HCT116 (cell line): ENCODE data around the gene NOXA1. TPM values are rescaled to one million over a fixed set of nuclear protein-coding genes. Genes with fewer than 3 reads are reported as not detected.
A peak's percentile ranks its signal among the peaks of the same experiment; 100 is the strongest.

ENCODE experiments used
- ATAC-seq: fragments of 200-7000 bp; cut with Tn5 transposase; 2 replicates; pipeline ENCODE4 v1.9.1; 2020; ENCODE audit warnings: mild to moderate bottlenecking, moderate library complexity
- BruUV-seq: library from RNA; stranded (reverse); fragments of 400-500 nt; replicated peaks from 2 replicates; lab custom pipeline; 2021; lab: Mats Ljungman, UMichigan
- CTCF ChIA-PET: fragments of 300-600 bp; sonication (Branson Sonifier 250); formaldehyde crosslinking; loops from one replicate; lab custom pipeline; 2021; ENCODE audit warnings: antibody characterized with exemption; lab: Charles Lee
- POLR2A ChIA-PET: fragments of 300-600, 350-600 bp; sonication (Branson Sonifier 250); formaldehyde crosslinking; loops from one replicate; lab custom pipeline; 2021; ENCODE audit warnings: antibody characterized with exemption; lab: Charles Lee
- RAD21 ChIA-PET, 2 experiments: fragments of 300-600 bp; sonication (Branson Sonifier 250); formaldehyde crosslinking; loops; one replicate each; lab custom pipeline; 2023; ENCODE audit warnings: low total read pairs in 2 of 2; ENCODE audit not compliant: uncharacterized antibody in 2 of 2, unreplicated experiment in 2 of 2, low non-redundant PET in 1 of 2; lab: Charles Lee
- DNase-seq: peaks from one replicate; pipeline ENCODE4 v3.0.0-alpha.2; 2010; ENCODE audit warnings: low read depth, low spot score
- H2AFZ ChIP-seq: fragments of 200-600 bp; shearing (Covaris generic), sonication (generic); 2 replicates; pipeline ENCODE4 v1.6.1; 2017; ENCODE audit warnings: low read depth, mixed run types, mixed read lengths, antibody characterized with exemption, low read length; ENCODE audit not compliant: poor library complexity, severe bottlenecking
- H3K27ac ChIP-seq: 2 replicates; pipeline ENCODE4 v1.5.1; 2012; ENCODE audit warnings: low read depth, low read length
- H3K27me3 ChIP-seq: fragments of 200-600 bp; sonication (generic); 2 replicates; pipeline ENCODE4 v1.6.1; 2016; ENCODE audit warnings: mixed run types, low read length, mixed read lengths; ENCODE audit not compliant: insufficient read depth
- H3K36me3 ChIP-seq, 2 experiments: fragments of 200-500 bp in 1 of 2; fragments of 200-600 bp in 1 of 2; sonication (Bioruptor generic) in 1 of 2; sonication (generic) in 1 of 2; 2 replicates each; pipeline versions ENCODE4 v1.5.1 to v1.6.1; 2014 to 2016; ENCODE audit warnings: low read length in 2 of 2, inconsistent platforms in 1 of 2, mixed read lengths in 1 of 2, mixed run types in 1 of 2; ENCODE audit not compliant: insufficient read depth in 2 of 2, control insufficient read depth in 1 of 2
- H3K4me1 ChIP-seq, 2 experiments: fragments of 200-600 bp in 1 of 2; sonication (generic) in 1 of 2; 2 replicates each; pipeline versions ENCODE4 v1.5.1 to v1.6.1; 2012 to 2017; ENCODE audit warnings: low read length in 2 of 2, inconsistent platforms in 1 of 2, mild to moderate bottlenecking in 1 of 2, mixed read lengths in 1 of 2, mixed run types in 1 of 2, moderate library complexity in 1 of 2; ENCODE audit not compliant: insufficient read depth in 2 of 2, control insufficient read depth in 1 of 2
- H3K4me2 ChIP-seq: fragments of 200-600 bp; sonication (generic); 2 replicates; pipeline ENCODE4 v1.6.1; 2017; ENCODE audit warnings: mixed run types, low read length, mixed read lengths
- H3K4me3 ChIP-seq, 2 experiments: fragments of 200-600 bp in 1 of 2; sonication (generic) in 1 of 2; replicated peaks in 1 of 2; 2 replicates each; pipeline ENCODE4 v1.5.1; 2011 to 2016; ENCODE audit warnings: low read length in 2 of 2, control low read depth in 1 of 2, low read depth in 1 of 2, mild to moderate bottlenecking in 1 of 2, mixed read lengths in 1 of 2, mixed run types in 1 of 2
- H3K79me2 ChIP-seq: fragments of 200-600 bp; sonication (generic); 2 replicates; pipeline ENCODE4 v1.6.1; 2017; ENCODE audit warnings: mild to moderate bottlenecking, mixed run types, low read length, moderate library complexity, mixed read lengths; ENCODE audit not compliant: insufficient read depth
- H3K9ac ChIP-seq: fragments of 200-600 bp; sonication (generic); 2 replicates; pipeline ENCODE4 v1.6.1; 2016; ENCODE audit warnings: low read length, mixed read lengths
- H3K9me2 ChIP-seq: fragments of 200-600 bp; sonication (generic), shearing (Covaris generic); 2 replicates; pipeline ENCODE4 v1.6.1; 2017; ENCODE audit warnings: mixed run types, mild to moderate bottlenecking, moderate library complexity; ENCODE audit not compliant: insufficient read depth
- H3K9me3 ChIP-seq, 2 experiments: fragments of 200-500 bp in 1 of 2; fragments of 200-600 bp in 1 of 2; sonication (Bioruptor generic) in 1 of 2; sonication (generic) in 1 of 2; 2 replicates each; pipeline ENCODE4 v1.6.1; 2014 to 2017; ENCODE audit warnings: low read length in 2 of 2, mixed read lengths in 2 of 2, inconsistent platforms in 1 of 2, low read depth in 1 of 2, mild to moderate bottlenecking in 1 of 2, mixed run types in 1 of 2, moderate library complexity in 1 of 2; ENCODE audit not compliant: control insufficient read depth in 1 of 2, insufficient read depth in 1 of 2
- H4K20me1 ChIP-seq: fragments of 200-600 bp; sonication (generic), shearing (Covaris generic); 2 replicates; pipeline ENCODE4 v1.6.1; 2017; ENCODE audit warnings: mixed run types, mild to moderate bottlenecking, moderate library complexity; ENCODE audit not compliant: insufficient read depth
- CBX3 ChIP-seq: IDR thresholded peaks from 2 replicates; pipeline ENCODE4 v1.6.1; 2012; ENCODE audit warnings: low read depth
- CEBPB ChIP-seq: IDR thresholded peaks from 2 replicates; pipeline ENCODE4 v1.6.1; 2012; ENCODE audit warnings: low read depth
- ELF1 ChIP-seq: IDR thresholded peaks from 2 replicates; pipeline ENCODE4 v1.6.1; 2012; ENCODE audit warnings: low read depth, borderline replicate concordance
- EZH2phosphoT487 ChIP-seq: fragments of 200-600 bp; IDR thresholded peaks from 2 replicates; pipeline ENCODE4 v1.6.1; 2018; ENCODE audit warnings: antibody characterized with exemption, borderline replicate concordance
- FOSL1 ChIP-seq: IDR thresholded peaks from 2 replicates; pipeline ENCODE4 v1.6.1; 2012; ENCODE audit warnings: low read depth
- POLR2A ChIP-seq: IDR thresholded peaks from 2 replicates; pipeline ENCODE4 v1.7.0; 2011; ENCODE audit warnings: borderline replicate concordance; ENCODE audit not compliant: insufficient read depth, insufficient read length; ENCODE audit errors: extremely low read depth
- RAD21 ChIP-seq: IDR thresholded peaks from 2 replicates; pipeline ENCODE4 v1.6.1; 2012; ENCODE audit warnings: low read depth, mild to moderate bottlenecking
- SP1 ChIP-seq: IDR thresholded peaks from 2 replicates; pipeline ENCODE4 v1.6.1; 2012; ENCODE audit warnings: low read depth
- YY1 ChIP-seq: IDR thresholded peaks from 2 replicates; pipeline ENCODE4 v1.6.1; 2011; ENCODE audit warnings: low read length, low read depth, moderate library complexity, mild to moderate bottlenecking; ENCODE audit not compliant: insufficient replicate concordance; ENCODE audit errors: extremely low read depth
- ZNF274 ChIP-seq: fragments of 200-500 bp; sonication (Bioruptor generic); IDR thresholded peaks from 2 replicates; pipeline ENCODE4 v1.6.1; 2014; ENCODE audit warnings: mild to moderate bottlenecking, low read depth, low read length, inconsistent platforms
- intact Hi-C: fragments of 100-400 bp; cut with micrococcal nuclease; formaldehyde crosslinking; loops from 2 replicates; pipeline ENCODE4 v1.10.0; 2022
- total RNA-seq: library from RNA; stranded (reverse); gene quantifications from one replicate; pipeline ENCODE4 v1.2.1, GENCODE V29; 2021; ENCODE audit not compliant: unreplicated experiment
- TF ChIP-seq, protein P1 (sequence below): IDR thresholded peaks from 2 replicates; pipeline ENCODE4 v1.6.1; 2012
- TF ChIP-seq, protein P2 (sequence below): IDR thresholded peaks from 2 replicates; pipeline ENCODE4 v1.6.1; 2012; ENCODE audit warnings: low read depth

NOXA1 gene
- total RNA-seq, 1 experiment from 2014 or later, result 13.2 TPM

DNA sequence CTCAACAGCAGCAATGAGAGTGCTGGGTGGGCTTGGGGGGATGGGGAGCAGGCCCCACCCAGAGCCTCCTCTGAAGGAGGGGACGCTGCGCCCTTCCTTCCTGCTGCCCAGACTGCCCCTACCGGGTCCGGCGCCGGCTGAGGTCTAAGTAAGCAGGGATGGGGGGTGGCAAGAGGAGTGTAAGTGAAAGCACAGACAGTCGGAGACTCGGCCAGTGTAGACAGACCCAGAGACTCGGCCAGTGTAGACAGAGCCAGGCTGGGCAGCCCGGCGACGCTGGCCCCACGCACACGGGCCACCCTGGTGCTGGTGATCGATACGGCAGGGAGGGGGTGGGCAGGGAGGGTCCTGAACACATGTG, 25.4 kb downstream of the NOXA1 start:
- POLR2A ChIA-PET, result no interaction called here
- Histone ChIP-seq H3K9ac (no peak overlapping the region), H2AFZ (no peak overlapping the region), H4K20me1 (peaks cover 2% of the 10 kb centered on the region; the same call in 1 of the 2 replicates), H3K27ac (no peak overlapping the region), H3K9me2 (no peaks in the 10 kb centered on the region), H3K79me2 (peaks cover 11% of the 10 kb centered on the region; the same call in 1 of the 2 replicates), H3K27me3 (no peaks in the 10 kb centered on the region), H3K9me3 (no peaks in the 10 kb centered on the region), H3K4me3 (no peak overlapping the region), H3K36me3 (peaks cover 8 to 28% of the 10 kb centered on the region in 2 experiments; a peak in 3 of 4 replicates), H3K4me2 (no peak overlapping the region), H3K4me1 (peaks cover 12 to 24% of the 10 kb centered on the region in 2 experiments)
- ATAC-seq (no peak), DNase-seq (no peak)
- RAD21 ChIA-PET, result no interaction called here
- no TSS peak for BruUV-seq
- CTCF ChIA-PET, result no interaction called here
- intact Hi-C loops, result no loop called here
- TF ChIP-seq ZNF274 (no peak), FOSL1 (no peak), ELF1 (no peak), POLR2A (no peak), SP1 (no peak), CEBPB (no peak)
- TF ChIP-seq, protein P1, sequence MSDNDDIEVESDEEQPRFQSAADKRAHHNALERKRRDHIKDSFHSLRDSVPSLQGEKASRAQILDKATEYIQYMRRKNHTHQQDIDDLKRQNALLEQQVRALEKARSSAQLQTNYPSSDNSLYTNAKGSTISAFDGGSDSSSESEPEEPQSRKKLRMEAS, result no peak

DNA sequence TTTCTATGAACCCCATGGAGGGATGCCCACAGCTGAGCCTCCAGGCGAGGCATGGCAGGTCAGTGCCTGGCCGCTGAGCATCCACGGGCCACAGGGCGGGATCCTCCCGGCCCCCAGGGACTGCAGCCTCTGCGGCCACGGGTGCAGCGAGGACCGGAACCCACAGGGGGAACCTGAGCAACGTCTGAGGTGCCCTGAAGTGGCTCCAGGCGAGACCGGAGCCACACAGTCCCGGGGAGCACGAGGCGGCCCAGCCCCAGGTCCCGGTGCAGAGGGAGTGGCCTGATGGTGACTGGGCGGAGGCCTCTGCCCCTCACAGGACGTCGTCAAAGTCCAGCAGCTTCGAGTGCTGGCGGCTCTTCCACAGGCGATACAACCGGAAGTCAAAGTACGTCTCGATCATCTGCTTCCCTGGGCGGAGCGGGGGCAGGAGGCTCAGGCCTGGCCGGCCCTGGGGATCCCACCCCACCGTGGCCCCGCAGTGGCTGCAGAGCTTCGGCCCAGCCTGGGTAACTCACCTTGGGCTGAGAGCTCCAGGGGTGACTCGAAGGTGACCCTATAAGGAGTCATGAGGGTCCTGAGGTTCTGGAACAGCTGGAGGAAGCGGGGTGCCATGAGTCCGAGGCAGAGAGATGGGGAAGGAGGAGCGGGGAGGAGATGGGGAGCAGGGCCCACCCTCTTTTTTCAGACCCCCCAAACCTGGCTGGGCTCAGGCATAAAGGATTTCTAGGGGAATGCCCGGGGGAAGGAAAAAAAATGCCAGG, 26.1 kb downstream of the NOXA1 start:
- Histone ChIP-seq H3K9ac (no peak overlapping the region), H2AFZ (no peak overlapping the region), H3K9me3 (no peaks in the 10 kb centered on the region), H3K4me2 (no peak overlapping the region), H3K27ac (no peak overlapping the region), H3K79me2 (peaks cover 12% of the 10 kb centered on the region; the same call in 1 of the 2 replicates), H3K27me3 (no peaks in the 10 kb centered on the region), H3K4me3 (no peak overlapping the region), H4K20me1 (peaks cover 4% of the 10 kb centered on the region; the same call in 1 of the 2 replicates), H3K9me2 (no peaks in the 10 kb centered on the region), H3K36me3 (peaks cover 8 to 29% of the 10 kb centered on the region in 2 experiments; a peak in 3 of 4 replicates), H3K4me1 (peaks cover 13 to 29% of the 10 kb centered on the region in 2 experiments)
- intact Hi-C loops, result no loop called here
- ChIA-PET CTCF (no interaction called here), POLR2A (no interaction called here), RAD21 (interaction anchor here in 1 of 2 experiments (0.6 kb wide), 1 partner anchor 156 kb away, joined by 7 read pairs; no protein-coding TSS in a partner anchor)
- no peak for ATAC-seq
- DNase-seq, result no peak
- TSS peak; percentile 54 for BruUV-seq
- no peak for TF ChIP-seq ELF1
- TF ChIP-seq CBX3, result no peak
- no peak for TF ChIP-seq SP1
- TF ChIP-seq, protein P2, sequence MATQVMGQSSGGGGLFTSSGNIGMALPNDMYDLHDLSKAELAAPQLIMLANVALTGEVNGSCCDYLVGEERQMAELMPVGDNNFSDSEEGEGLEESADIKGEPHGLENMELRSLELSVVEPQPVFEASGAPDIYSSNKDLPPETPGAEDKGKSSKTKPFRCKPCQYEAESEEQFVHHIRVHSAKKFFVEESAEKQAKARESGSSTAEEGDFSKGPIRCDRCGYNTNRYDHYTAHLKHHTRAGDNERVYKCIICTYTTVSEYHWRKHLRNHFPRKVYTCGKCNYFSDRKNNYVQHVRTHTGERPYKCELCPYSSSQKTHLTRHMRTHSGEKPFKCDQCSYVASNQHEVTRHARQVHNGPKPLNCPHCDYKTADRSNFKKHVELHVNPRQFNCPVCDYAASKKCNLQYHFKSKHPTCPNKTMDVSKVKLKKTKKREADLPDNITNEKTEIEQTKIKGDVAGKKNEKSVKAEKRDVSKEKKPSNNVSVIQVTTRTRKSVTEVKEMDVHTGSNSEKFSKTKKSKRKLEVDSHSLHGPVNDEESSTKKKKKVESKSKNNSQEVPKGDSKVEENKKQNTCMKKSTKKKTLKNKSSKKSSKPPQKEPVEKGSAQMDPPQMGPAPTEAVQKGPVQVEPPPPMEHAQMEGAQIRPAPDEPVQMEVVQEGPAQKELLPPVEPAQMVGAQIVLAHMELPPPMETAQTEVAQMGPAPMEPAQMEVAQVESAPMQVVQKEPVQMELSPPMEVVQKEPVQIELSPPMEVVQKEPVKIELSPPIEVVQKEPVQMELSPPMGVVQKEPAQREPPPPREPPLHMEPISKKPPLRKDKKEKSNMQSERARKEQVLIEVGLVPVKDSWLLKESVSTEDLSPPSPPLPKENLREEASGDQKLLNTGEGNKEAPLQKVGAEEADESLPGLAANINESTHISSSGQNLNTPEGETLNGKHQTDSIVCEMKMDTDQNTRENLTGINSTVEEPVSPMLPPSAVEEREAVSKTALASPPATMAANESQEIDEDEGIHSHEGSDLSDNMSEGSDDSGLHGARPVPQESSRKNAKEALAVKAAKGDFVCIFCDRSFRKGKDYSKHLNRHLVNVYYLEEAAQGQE, result no peak
- TF ChIP-seq RAD21, result no peak
- no peak for TF ChIP-seq YY1
- no peak for TF ChIP-seq EZH2phosphoT487
- TF ChIP-seq, protein P1, result no peak
